Measurements from ENCODE around the gene SPECC1L.

SPECC1L gene

DNA sequence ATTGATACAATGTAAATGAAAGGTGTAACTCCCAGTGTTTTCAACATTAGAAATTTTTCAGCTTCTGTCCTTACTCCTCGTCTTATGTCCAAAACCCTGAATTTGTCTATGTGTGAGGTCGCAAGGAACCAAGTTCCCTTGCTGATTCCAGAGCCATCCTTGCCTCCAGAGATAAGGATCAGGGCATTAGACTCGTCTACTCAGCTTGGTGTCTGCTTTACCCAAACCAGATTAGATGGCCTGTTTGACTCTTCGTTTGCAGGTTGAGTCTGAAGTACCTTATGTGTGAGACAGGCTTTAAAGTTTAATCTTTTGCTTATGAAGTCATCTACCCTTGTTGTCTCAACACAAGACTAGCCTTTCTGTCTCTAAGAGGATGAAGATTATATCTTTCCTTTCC, 55.6 kb downstream of the SPECC1L start:
- TF ChIP-seq, protein P1, sequence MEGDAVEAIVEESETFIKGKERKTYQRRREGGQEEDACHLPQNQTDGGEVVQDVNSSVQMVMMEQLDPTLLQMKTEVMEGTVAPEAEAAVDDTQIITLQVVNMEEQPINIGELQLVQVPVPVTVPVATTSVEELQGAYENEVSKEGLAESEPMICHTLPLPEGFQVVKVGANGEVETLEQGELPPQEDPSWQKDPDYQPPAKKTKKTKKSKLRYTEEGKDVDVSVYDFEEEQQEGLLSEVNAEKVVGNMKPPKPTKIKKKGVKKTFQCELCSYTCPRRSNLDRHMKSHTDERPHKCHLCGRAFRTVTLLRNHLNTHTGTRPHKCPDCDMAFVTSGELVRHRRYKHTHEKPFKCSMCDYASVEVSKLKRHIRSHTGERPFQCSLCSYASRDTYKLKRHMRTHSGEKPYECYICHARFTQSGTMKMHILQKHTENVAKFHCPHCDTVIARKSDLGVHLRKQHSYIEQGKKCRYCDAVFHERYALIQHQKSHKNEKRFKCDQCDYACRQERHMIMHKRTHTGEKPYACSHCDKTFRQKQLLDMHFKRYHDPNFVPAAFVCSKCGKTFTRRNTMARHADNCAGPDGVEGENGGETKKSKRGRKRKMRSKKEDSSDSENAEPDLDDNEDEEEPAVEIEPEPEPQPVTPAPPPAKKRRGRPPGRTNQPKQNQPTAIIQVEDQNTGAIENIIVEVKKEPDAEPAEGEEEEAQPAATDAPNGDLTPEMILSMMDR (IDR thresholded peaks at IDR 0.05; ENCODE audit: low read depth, low read length), result no peak
- no peak for DNase-seq (ENCODE audit: extremely low read depth, low read depth)

DNA sequence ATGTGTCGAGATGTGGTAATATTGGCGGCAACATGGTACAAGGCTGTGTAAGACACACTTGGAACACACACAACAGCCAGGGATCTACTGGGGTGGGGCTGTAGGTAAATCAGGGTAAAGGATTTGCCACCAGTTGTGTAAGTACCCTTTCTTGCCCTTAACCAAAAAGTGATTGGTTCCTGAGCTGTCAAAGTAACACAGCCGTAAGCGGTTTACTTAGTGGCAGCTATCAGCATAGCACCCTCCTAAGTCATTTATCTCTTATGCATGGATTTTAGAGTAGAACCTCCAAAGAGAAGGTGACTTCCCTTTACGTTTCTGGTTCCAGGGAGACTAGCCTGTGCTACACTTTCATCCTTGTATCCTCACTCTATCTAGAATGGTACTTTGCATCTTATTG, 57.2 kb downstream of the SPECC1L start:
- no peak for DNase-seq (ENCODE audit: extremely low read depth, low read depth)
- TF ChIP-seq, protein P1 (IDR thresholded peaks at IDR 0.05; ENCODE audit: low read depth, low read length), result no peak

DNA sequence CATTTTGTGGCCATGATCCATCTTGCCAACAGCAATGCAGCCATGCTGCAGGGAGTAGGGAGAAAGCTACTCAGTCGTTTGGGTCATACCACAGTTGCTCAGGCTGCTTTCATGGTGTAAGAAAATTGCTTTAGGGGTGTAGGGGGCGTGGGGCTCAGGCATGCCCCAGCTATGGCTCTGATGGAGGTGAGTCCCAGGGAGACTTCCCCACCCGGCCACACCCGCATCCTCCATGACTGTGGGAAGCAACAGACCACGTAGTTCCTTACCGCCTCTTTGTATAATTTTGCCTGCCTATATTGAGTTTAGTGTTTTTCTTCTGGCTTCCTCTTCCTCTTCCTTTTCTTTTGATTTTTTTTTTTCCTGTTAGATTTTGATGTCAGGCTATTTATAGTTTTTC, 58.8 kb downstream of the SPECC1L start:
- TF ChIP-seq, protein P1 (IDR thresholded peaks at IDR 0.05; ENCODE audit: low read depth, low read length), result no peak
- no peak for DNase-seq (ENCODE audit: extremely low read depth, low read depth)

- DNase-seq (ENCODE audit: extremely low read depth, low read depth), result no peak
Measured at GRCh38 chr22:24330636-24331035, 60.0 kb downstream of the SPECC1L start.

DNA sequence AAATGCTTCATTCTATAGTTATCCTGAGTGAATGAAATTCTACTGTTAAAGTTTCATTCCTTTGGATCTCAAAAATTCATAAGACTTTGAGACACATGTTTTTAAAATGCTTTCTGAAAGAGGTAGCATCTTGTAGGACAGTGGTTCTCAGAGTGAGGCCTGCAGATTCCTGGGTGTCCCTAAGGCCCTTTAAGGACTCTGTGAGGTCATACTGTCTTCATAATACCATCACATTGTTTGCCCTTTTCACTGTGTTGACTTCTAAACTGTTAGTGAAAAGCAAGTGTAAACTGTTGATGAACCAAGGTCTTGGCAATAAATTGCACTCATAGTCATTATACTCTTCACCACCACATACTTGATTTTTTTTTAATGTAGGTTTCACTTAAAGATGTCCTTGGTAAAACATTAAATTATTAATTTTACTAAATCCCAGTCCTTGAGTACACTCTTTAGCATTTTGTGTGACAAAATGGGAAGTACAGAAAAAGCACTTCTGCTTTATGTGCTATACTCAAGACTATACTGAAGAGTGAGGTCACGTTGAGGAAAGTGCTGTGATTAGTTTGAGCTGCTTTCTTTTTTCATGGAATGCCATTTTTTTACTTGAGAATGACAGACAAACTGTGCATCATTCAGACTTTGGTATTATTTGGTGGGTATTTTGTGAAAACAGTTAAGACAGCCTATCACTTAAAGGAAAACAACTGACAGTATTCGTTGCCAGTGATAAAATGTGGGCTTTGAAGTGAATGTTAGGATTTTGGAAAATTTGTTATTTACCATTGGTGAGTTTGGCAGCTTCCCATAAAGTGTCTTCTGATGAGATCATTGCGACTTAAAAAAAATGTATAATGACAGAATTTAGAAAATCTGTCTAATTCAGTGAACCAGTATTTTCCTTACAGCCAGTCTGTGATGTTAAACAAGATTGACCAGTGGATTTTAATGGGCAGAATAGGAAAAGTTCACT, 61.1 kb downstream of the SPECC1L start:
- TF ChIP-seq, protein P1 (IDR thresholded peaks at IDR 0.05; ENCODE audit: low read depth, low read length), result no peak
- no peak for DNase-seq (ENCODE audit: extremely low read depth, low read depth)

More at GRCh38 chr22:24330636-24331035, 60.0 kb downstream of the SPECC1L start:
- TF ChIP-seq, protein P1 (IDR thresholded peaks at IDR 0.05; ENCODE audit: low read depth, low read length), result no peak

DNA sequence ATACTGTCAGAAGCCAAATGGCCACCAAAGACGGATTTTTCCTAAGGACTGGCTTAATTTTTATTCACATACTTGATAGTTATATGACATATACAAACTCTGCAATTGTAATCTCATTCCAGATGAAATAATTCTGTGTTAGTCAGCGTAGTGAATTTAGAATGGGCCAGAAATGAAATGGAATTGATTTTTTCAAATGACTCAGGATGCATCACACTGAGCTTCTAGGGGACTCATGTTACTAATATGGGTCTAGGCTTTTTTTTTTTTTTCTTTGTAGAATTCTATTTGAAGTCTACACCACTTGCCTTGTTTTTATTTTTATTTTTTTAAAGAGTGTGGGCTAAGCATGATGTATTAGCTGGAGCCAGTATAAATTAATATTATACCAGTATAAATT, 62.7 kb downstream of the SPECC1L start:
- DNase-seq (ENCODE audit: extremely low read depth, low read depth), result no peak
- TF ChIP-seq, protein P1 (IDR thresholded peaks at IDR 0.05; ENCODE audit: low read depth, low read length), result no peak

- TF ChIP-seq, protein P1 (IDR thresholded peaks at IDR 0.05; ENCODE audit: low read depth, low read length), result no peak
- no peak for DNase-seq (ENCODE audit: extremely low read depth, low read depth)
Measured at GRCh38 chr22:24335496-24335895, 64.9 kb downstream of the SPECC1L start.
